Thoracic aorta (tissue), 2 donors: Measurements from ENCODE around the gene AEBP1. TPM values are rescaled to one million over a fixed set of nuclear protein-coding genes. Genes with fewer than 3 reads are reported as not detected.
"Not testable (repeated sequence)": the region's sequence is repeated elsewhere in the genome, so short reads cannot be mapped to it uniquely, and the experiment has no call there.

Source experiments
- ATAC-seq: fragments of 150-250 bp; one replicate; pipeline ENCODE4 v1.8.0; 2017; ENCODE audit warnings: low read depth; ENCODE audit not compliant: insufficient number of reproducible peaks, low FRiP score
- DNase-seq: peaks from one replicate; pipeline ENCODE4 v3.0.0-alpha.2; 2020; ENCODE audit warnings: low spot score
- H3K27ac ChIP-seq, 2 donors: fragments of 200-600 bp; sonication (generic); 1 replicate in 1 of 2; 2 replicates in 1 of 2; pipeline ENCODE4 v1.5.1; 2016; ENCODE audit warnings: mild to moderate bottlenecking in 2 of 2, moderate library complexity in 2 of 2
- H3K27me3 ChIP-seq: fragments of 200-600 bp; sonication (generic); replicated peaks from 2 replicates; pipeline ENCODE4 v1.6.0; 2016; ENCODE audit warnings: mild to moderate bottlenecking; ENCODE audit not compliant: insufficient read depth
- H3K36me3 ChIP-seq: fragments of 200-600 bp; sonication (generic); one replicate; pipeline ENCODE4 v1.5.1; 2016
- H3K4me1 ChIP-seq, 2 donors: fragments of 200-600 bp; sonication (generic); 1 replicate in 1 of 2; 2 replicates in 1 of 2; pipeline versions ENCODE4 v1.5.1 to v1.6.0; 2016; ENCODE audit warnings: low read depth in 2 of 2, mild to moderate bottlenecking in 1 of 2; ENCODE audit not compliant: control insufficient read depth in 1 of 2
- H3K4me3 ChIP-seq: fragments of 200-600 bp; sonication (generic); 2 replicates; pipeline ENCODE4 v1.5.1; 2016; ENCODE audit warnings: mild to moderate bottlenecking
- H3K9me3 ChIP-seq: fragments of 200-600 bp; sonication (generic); 2 replicates; pipeline ENCODE4 v1.5.1; 2016
- total RNA-seq, 2 donors: library from RNA; depleted of rRNA; stranded (reverse); fragments of >200 nt; gene quantifications; one replicate each; pipeline versions ENCODE4 v1.1.0 to v1.2.3, GENCODE V29; 2016
- TF ChIP-seq, protein P1 (sequence below): fragments of 200-600 bp; sonication (generic); IDR thresholded peaks from one replicate; pipeline ENCODE4 v1.5.1; 2019; ENCODE audit warnings: antibody characterized with exemption

The AEBP1 gene
- total RNA-seq, 2 donors from 2014 or later = 1,006 to 1,415 TPM

DNA sequence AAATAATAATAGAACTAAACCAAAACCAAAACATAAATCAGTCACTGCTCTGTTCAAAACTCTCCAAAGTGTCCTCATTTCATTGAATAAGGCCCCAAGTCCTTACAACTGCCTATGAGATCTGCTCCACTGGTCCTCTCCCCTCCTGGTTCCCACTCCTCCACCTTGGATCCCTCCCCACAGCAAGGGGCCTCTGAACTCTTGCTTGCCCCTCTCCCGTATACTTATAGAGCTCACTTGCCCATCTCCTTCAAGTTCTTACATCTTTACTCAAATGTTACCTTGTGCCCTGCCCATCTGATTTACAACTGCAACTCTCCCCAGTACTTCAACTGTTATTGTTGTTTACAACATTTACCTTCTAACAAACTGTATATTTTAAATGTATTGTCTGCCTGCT, 18.4 kb downstream of the AEBP1 start:
- ATAC-seq = no peak
- peak overlapping the region; percentile 80 for H3K4me3 ChIP-seq
- H3K9me3 ChIP-seq = no peaks in the 10 kb centered on the region
- H3K27me3 ChIP-seq = no peaks in the 10 kb centered on the region
- DNase-seq = no peak
- H3K4me1 ChIP-seq = peaks cover 8 to 20% of the 10 kb centered on the region in 2 donors
- no peaks in the 10 kb centered on the region for H3K36me3 ChIP-seq
- peak overlapping the region; percentile 63 to 68 for H3K27ac ChIP-seq
- TF ChIP-seq, protein P1, sequence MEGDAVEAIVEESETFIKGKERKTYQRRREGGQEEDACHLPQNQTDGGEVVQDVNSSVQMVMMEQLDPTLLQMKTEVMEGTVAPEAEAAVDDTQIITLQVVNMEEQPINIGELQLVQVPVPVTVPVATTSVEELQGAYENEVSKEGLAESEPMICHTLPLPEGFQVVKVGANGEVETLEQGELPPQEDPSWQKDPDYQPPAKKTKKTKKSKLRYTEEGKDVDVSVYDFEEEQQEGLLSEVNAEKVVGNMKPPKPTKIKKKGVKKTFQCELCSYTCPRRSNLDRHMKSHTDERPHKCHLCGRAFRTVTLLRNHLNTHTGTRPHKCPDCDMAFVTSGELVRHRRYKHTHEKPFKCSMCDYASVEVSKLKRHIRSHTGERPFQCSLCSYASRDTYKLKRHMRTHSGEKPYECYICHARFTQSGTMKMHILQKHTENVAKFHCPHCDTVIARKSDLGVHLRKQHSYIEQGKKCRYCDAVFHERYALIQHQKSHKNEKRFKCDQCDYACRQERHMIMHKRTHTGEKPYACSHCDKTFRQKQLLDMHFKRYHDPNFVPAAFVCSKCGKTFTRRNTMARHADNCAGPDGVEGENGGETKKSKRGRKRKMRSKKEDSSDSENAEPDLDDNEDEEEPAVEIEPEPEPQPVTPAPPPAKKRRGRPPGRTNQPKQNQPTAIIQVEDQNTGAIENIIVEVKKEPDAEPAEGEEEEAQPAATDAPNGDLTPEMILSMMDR = no peak

DNA sequence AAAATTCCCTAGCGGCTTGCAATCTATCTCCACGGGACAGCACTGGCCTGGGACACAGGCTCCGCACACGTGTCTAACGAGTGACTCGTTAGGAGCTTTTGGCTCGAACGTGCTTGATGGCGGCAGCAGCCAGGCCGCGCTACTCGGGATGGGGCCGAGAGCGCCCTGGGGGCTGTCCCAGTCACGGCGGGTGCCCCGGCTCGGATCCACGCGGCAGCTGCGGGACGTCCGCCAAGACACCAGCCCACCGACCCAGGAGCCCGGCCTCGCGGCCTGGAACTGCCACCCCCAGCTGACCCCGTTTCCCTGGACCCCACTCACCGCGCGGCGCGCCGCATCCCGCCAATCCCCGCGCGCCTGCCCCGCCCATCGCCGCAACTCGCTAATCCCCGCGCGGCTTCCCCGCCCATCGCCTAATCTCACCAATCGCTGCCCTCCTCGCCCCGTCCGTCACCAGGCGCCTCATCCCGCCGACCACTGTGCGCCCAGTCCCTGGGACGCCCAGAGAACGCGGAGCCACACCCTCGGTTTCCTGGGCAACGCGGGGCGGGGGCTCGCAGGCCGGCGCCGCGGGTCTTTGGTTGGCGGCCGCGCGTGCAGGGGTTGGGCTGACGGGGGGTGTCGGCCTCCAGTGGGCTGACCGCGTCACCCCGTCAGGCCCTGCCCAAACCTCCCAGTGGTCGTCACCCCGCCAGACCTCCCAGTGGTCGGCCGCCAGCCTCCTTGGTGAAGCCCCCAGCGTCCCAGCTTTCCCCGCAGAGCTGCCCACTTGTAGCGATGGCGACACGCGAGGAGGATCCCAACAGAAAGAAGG, 19.3 kb downstream of the AEBP1 start, which contains the start of gene POLD2:
POLD2 (minus strand) TSS at position 359 of the 814 bp plus-strand sequence. CDS start 1,495 bp downstream, outside the sequence.
- Histone ChIP-seq H3K27me3 (no peaks in the 10 kb centered on the region), H3K36me3 (no peaks in the 10 kb centered on the region), H3K4me3 (peak within 1 kb of the TSS; percentile 80), H3K27ac (peak within 1 kb of the TSS; percentile 68 to 74), H3K9me3 (no peaks in the 10 kb centered on the region), H3K4me1 (peaks cover 8 to 20% of the 10 kb centered on the region in 2 donors)
- ATAC-seq = peak; percentile 86
- DNase-seq = peak; percentile 94
- TF ChIP-seq, protein P1 = peak; percentile 13

DNA sequence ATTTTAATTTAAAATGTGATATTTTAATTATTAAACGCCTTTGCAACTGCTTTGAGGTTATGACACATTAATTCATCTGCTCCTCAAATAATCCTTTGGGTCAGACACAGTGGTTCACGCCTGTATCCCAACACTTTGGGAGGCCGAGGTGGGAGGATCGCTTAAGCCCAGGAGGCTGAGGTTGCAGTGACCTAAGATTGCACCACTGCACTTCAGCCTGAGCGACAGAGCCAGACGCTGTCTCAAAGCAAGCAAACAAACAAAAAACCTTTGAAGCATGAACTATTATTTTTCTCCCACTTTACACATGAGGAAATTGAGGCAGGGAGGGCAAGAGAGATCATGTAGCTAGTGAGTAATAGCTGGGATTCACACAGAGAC, 20.7 kb downstream of the AEBP1 start:
- TF ChIP-seq, protein P1 = no peak
- Histone ChIP-seq H3K4me1 (peaks cover 8 to 20% of the 10 kb centered on the region in 2 donors), H3K36me3 (no peaks in the 10 kb centered on the region), H3K27ac (no peak overlapping the region), H3K4me3 (no peak overlapping the region), H3K27me3 (no peaks in the 10 kb centered on the region), H3K9me3 (no peaks in the 10 kb centered on the region)
- no peak for DNase-seq
- ATAC-seq = no peak

DNA sequence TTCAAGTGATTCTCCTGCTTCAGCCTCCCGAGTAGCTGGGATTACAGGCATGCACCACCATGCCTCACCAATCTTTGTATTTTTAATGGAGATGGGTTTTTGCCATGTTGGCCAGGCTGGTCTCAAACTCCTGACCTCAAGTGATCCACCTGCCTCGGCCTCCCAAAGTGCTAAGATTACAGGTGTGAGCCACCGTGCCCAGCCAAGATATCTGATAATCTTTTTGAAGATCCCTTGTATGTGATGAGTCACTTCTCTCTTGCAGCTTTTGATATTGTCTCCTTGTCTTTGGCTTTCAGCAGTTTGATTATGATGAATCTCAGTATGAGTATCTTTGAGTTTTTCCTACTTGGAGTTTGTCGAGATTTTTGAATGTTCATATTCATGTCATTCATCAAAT, 22.4 kb downstream of the AEBP1 start:
- not testable (repeated sequence) for H3K4me3 ChIP-seq, H3K27me3 ChIP-seq, H3K27ac ChIP-seq, H3K9me3 ChIP-seq, ATAC-seq, DNase-seq, H3K36me3 ChIP-seq
- peaks cover 8 to 17% of the 10 kb centered on the region in 2 donors for H3K4me1 ChIP-seq

DNA sequence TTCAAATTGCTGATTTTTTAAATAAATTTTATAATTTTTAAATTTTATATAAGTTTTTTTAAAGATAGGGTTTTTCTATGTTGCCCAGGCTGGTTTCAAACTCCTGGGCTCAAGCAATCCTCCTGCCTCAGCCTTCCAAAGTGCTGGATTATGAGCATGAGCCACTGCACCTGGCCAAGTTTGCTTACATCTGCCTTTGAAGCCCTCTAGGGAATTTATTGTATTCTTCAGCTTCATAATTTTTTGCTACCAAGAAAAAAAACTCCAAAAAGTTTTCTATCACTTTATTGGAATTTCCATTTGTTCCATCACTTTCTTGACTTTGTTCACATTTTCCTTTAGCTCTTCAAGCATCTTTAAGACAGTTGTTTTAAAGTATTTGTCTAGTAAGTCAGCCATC, 23.0 kb downstream of the AEBP1 start:
- no peaks in the 10 kb centered on the region for H3K9me3 ChIP-seq
- DNase-seq (no peak), ATAC-seq (no peak)
- H3K27me3 ChIP-seq = no peaks in the 10 kb centered on the region
- H3K4me3 ChIP-seq = no peak overlapping the region
- H3K27ac ChIP-seq = no peak overlapping the region
- peaks cover 7 to 12% of the 10 kb centered on the region in 2 donors for H3K4me1 ChIP-seq
- TF ChIP-seq, protein P1 = no peak
- no peaks in the 10 kb centered on the region for H3K36me3 ChIP-seq
